T-helper 17 cell (primary cell): Measurements from ENCODE around the gene ZG16B. TPM values are rescaled to one million over a fixed set of nuclear protein-coding genes. Genes with fewer than 3 reads are reported as not detected.

ENCODE experiments used
- ATAC-seq: fragments of 150-1000 bp; cut with Tn5 transposase; 2 replicates; pipeline ENCODE4 v1.10.0; 2021; ENCODE audit warnings: mild to moderate bottlenecking, moderate library complexity
- DNase-seq, 3 donors: peaks; one replicate each; pipeline versions ENCODE4 v3.0.0 to v3.0.0-alpha.2; 2020 to 2021
- H3K9me3 ChIP-seq: one replicate; pipeline ENCODE4 v1.7.0; 2013; ENCODE audit warnings: low read length, mild to moderate bottlenecking; ENCODE audit not compliant: control insufficient read depth, poor library complexity, severe bottlenecking
- H3K27ac Mint-ChIP-seq: one replicate; pipeline ENCODE4 v1.8.0; 2022; ENCODE audit warnings: mild to moderate bottlenecking, moderate library complexity, mixed read lengths
- H3K27me3 Mint-ChIP-seq: one replicate; pipeline ENCODE4 v1.8.0; 2022; ENCODE audit warnings: mixed read lengths
- H3K36me3 Mint-ChIP-seq: one replicate; pipeline ENCODE4 v1.8.0; 2022; ENCODE audit warnings: low read depth, mixed read lengths
- H3K4me1 Mint-ChIP-seq: one replicate; pipeline ENCODE4 v1.8.0; 2022; ENCODE audit warnings: mild to moderate bottlenecking, mixed read lengths
- H3K4me3 Mint-ChIP-seq: one replicate; pipeline ENCODE4 v1.8.0; 2022; ENCODE audit warnings: mild to moderate bottlenecking, moderate library complexity, mixed read lengths
- total RNA-seq, 4 donors: library from RNA in 2 of 4; stranded (reverse) in 2 of 4; gene quantifications; one replicate each; pipeline ENCODE4 v1.2.3 and lab custom pipeline; 2022 to 2026

The ZG16B gene
- total RNA-seq: not detected
- 0.15 to 0.35 reads per million in 2 donors for total RNA-seq (lab: John Stamatoyannopoulos, UW)

GRCh38 chr16:2829501-2830354 is at the start of gene ZG16B:
TSS of gene ZG16B (plus strand) at chr16:2830303. CDS start at chr16:2830442, 139 bp downstream.
- no peak within 1 kb of the TSS for H3K4me3 Mint-ChIP-seq
- H3K9me3 ChIP-seq: no peaks in the 10 kb centered on the region
- DNase-seq (no peak), ATAC-seq (no peak)
- H3K36me3 Mint-ChIP-seq: peaks cover 2% of the 10 kb centered on the region
- H3K27ac Mint-ChIP-seq: no peak within 1 kb of the TSS
- peaks cover 5% of the 10 kb centered on the region for H3K4me1 Mint-ChIP-seq
- peaks cover 16% of the 10 kb centered on the region for H3K27me3 Mint-ChIP-seq

GRCh38 chr16:2782583-2783351 is 47.3 kb upstream of the ZG16B start:
- ATAC-seq: no peak
- H3K9me3 ChIP-seq: no peaks in the 10 kb centered on the region
- peaks cover 18% of the 10 kb centered on the region for H3K4me1 Mint-ChIP-seq
- no peaks in the 10 kb centered on the region for H3K27me3 Mint-ChIP-seq
- DNase-seq: no peak
- H3K27ac Mint-ChIP-seq: peak overlapping the region; percentile 16
- no peak overlapping the region for H3K4me3 Mint-ChIP-seq
- H3K36me3 Mint-ChIP-seq: no peaks in the 10 kb centered on the region

GRCh38 chr16:2783581-2784357 is 46.3 kb upstream of the ZG16B start:
- no peaks in the 10 kb centered on the region for H3K27me3 Mint-ChIP-seq
- ATAC-seq (no peak), DNase-seq (no peak)
- H3K27ac Mint-ChIP-seq: peak overlapping the region; percentile 16
- peaks cover 8% of the 10 kb centered on the region for H3K4me1 Mint-ChIP-seq
- no peak overlapping the region for H3K4me3 Mint-ChIP-seq
- H3K9me3 ChIP-seq: no peaks in the 10 kb centered on the region
- H3K36me3 Mint-ChIP-seq: no peaks in the 10 kb centered on the region

GRCh38 chr16:2784358-2785100 is 45.6 kb upstream of the ZG16B start:
- H3K4me1 Mint-ChIP-seq: peaks cover 8% of the 10 kb centered on the region
- DNase-seq (no peak), ATAC-seq (no peak)
- H3K27me3 Mint-ChIP-seq: peaks cover 3% of the 10 kb centered on the region
- peak overlapping the region; percentile 94 for H3K4me3 Mint-ChIP-seq
- H3K36me3 Mint-ChIP-seq: no peaks in the 10 kb centered on the region
- H3K9me3 ChIP-seq: no peaks in the 10 kb centered on the region
- H3K27ac Mint-ChIP-seq: no peak overlapping the region

- H3K27me3 Mint-ChIP-seq: peaks cover 5% of the 10 kb centered on the region
Measured at GRCh38 chr16:2785101-2785991, 44.8 kb upstream of the ZG16B start.

GRCh38 chr16:2786061-2786825 is 43.9 kb upstream of the ZG16B start:
- Mint-ChIP-seq H3K36me3 (no peaks in the 10 kb centered on the region), H3K27ac (peak overlapping the region; percentile 16), H3K27me3 (peaks cover 8% of the 10 kb centered on the region), H3K4me3 (no peak overlapping the region), H3K4me1 (peaks cover 6% of the 10 kb centered on the region)
- ATAC-seq: no peak
- H3K9me3 ChIP-seq: no peaks in the 10 kb centered on the region
- DNase-seq: no peak

More at GRCh38 chr16:2785101-2785991, 44.8 kb upstream of the ZG16B start:
- Mint-ChIP-seq H3K4me1 (peaks cover 6% of the 10 kb centered on the region), H3K4me3 (peak overlapping the region; percentile 94), H3K27ac (peak overlapping the region; percentile 16), H3K36me3 (no peaks in the 10 kb centered on the region)
- ATAC-seq (peak; percentile 74), DNase-seq (peak in 1 of 3 donors; percentile 24)
- no peaks in the 10 kb centered on the region for H3K9me3 ChIP-seq

GRCh38 chr16:2786826-2787151 is 43.3 kb upstream of the ZG16B start:
- H3K4me3 Mint-ChIP-seq: no peak overlapping the region
- no peak for ATAC-seq
- DNase-seq: no peak
- H3K27me3 Mint-ChIP-seq: peaks cover 14% of the 10 kb centered on the region
- H3K4me1 Mint-ChIP-seq: peaks cover 6% of the 10 kb centered on the region
- peak overlapping the region; percentile 16 for H3K27ac Mint-ChIP-seq
- no peaks in the 10 kb centered on the region for H3K9me3 ChIP-seq
- H3K36me3 Mint-ChIP-seq: no peaks in the 10 kb centered on the region

GRCh38 chr16:2787406-2787805 is 42.7 kb upstream of the ZG16B start, which contains the start of gene PRSS33:
TSS of gene PRSS33 (minus strand) at chr16:2787560. CDS start at chr16:2786547, 1,013 bp downstream.
- H3K27me3 Mint-ChIP-seq: peaks cover 19% of the 10 kb centered on the region
- peaks cover 6% of the 10 kb centered on the region for H3K4me1 Mint-ChIP-seq
- H3K9me3 ChIP-seq: no peaks in the 10 kb centered on the region
- no peaks in the 10 kb centered on the region for H3K36me3 Mint-ChIP-seq
- DNase-seq (no peak), ATAC-seq (no peak)
- H3K4me3 Mint-ChIP-seq: peak within 1 kb of the TSS; percentile 56
- peak within 1 kb of the TSS; percentile 16 for H3K27ac Mint-ChIP-seq

- H3K9me3 ChIP-seq: no peaks in the 10 kb centered on the region
- H3K27me3 Mint-ChIP-seq: peaks cover 19% of the 10 kb centered on the region
- DNase-seq (no peak), ATAC-seq (no peak)
- no peak overlapping the region for H3K27ac Mint-ChIP-seq
- peaks cover 6% of the 10 kb centered on the region for H3K4me1 Mint-ChIP-seq
- peak overlapping the region; percentile 56 for H3K4me3 Mint-ChIP-seq
- H3K36me3 Mint-ChIP-seq: no peaks in the 10 kb centered on the region
Measured at GRCh38 chr16:2787961-2788360, 42.1 kb upstream of the ZG16B start.

GRCh38 chr16:2790631-2791030 is 39.5 kb upstream of the ZG16B start:
- no peaks in the 10 kb centered on the region for H3K36me3 Mint-ChIP-seq
- H3K27ac Mint-ChIP-seq: no peak overlapping the region
- H3K9me3 ChIP-seq: no peaks in the 10 kb centered on the region
- DNase-seq (no peak), ATAC-seq (no peak)
- peaks cover 35% of the 10 kb centered on the region for H3K27me3 Mint-ChIP-seq
- H3K4me3 Mint-ChIP-seq: no peak overlapping the region
- peaks cover 3% of the 10 kb centered on the region for H3K4me1 Mint-ChIP-seq

- H3K9me3 ChIP-seq: no peaks in the 10 kb centered on the region
- DNase-seq (no peak), ATAC-seq (no peak)
- no peak overlapping the region for H3K4me3 Mint-ChIP-seq
- H3K36me3 Mint-ChIP-seq: no peaks in the 10 kb centered on the region
- peaks cover under 1% of the 10 kb centered on the region for H3K4me1 Mint-ChIP-seq
- no peak overlapping the region for H3K27ac Mint-ChIP-seq
- H3K27me3 Mint-ChIP-seq: peaks cover 40% of the 10 kb centered on the region
Measured at GRCh38 chr16:2791174-2791573, 38.9 kb upstream of the ZG16B start.
